ENCODE results near the gene FARP2. TPM values are rescaled to one million over a fixed set of nuclear protein-coding genes. Genes with fewer than 3 reads are reported as not detected.
A peak's percentile ranks its signal among the peaks of the same experiment; 100 is the strongest.

FARP2 gene
- total and polyA plus RNA-seq, 2 of the 13 experiments (the other 11 are each of a cell fraction or from before 2014, with no cell fraction given) = 28.0 to 45.4 TPM

DNA sequence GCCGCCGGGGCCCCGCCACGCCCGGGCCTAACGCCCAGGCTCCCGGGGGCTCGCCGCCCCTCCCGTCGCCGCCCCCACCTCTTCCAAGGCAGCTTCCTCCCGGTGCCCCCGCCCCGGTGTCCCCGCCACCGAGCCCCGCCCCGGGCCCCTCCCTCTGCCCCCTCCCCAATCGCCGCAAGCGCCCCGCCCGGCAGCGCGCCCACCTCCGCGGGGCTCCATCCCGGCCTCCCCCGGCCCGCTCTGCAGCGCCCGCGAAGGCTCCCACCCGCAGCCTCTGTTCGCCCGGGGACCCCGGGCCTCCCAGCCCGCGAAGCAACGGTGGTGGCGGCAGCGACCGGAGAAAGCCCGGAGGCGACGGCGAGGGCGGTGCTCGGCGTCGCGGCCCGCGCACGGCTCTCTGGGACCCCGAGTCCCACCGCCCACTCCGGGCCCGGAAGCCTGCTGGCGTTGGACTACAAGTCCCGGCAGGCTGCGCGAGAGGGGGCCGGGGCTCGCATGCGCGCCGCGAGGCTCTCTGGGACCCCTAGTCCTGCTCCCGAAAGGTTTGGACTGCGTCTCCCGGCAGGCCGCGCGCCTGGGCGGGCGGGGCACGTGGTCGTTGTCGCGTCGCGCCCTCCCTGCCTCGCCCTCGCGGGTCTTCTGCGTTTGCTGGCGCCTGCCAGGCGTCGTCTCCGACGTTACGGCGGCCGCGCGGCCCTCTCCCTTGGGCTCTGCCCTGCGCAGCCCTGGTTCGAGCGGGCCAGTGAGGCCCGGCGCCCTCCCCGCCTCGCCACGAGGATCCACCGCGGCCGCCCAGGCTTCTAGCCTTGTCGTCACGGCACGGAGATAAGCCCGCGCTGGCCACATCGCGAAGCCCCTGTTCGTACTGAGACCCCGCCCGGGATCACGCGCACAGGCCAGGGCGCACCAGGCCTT, 152.4 kb downstream of the FARP2 start, which contains the start of gene STK25 (continued):
- TF ChIP-seq, protein P1, sequence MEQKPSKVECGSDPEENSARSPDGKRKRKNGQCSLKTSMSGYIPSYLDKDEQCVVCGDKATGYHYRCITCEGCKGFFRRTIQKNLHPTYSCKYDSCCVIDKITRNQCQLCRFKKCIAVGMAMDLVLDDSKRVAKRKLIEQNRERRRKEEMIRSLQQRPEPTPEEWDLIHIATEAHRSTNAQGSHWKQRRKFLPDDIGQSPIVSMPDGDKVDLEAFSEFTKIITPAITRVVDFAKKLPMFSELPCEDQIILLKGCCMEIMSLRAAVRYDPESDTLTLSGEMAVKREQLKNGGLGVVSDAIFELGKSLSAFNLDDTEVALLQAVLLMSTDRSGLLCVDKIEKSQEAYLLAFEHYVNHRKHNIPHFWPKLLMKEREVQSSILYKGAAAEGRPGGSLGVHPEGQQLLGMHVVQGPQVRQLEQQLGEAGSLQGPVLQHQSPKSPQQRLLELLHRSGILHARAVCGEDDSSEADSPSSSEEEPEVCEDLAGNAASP (CRISPR knock-in tag; IDR thresholded peaks at IDR 0.05; ENCODE audit: borderline replicate concordance) = peak; percentile 88
- TF ChIP-seq ZNF282 (IDR thresholded peaks at IDR 0.05; ENCODE audit: partially characterized antibody) (no peak), GZF1 (CRISPR knock-in tag; IDR thresholded peaks at IDR 0.05) (0 out of 2 replicates have a peak, but pooled peaks have one; percentile 51), NCOA5 (CRISPR knock-in tag; IDR thresholded peaks at IDR 0.05) (no peak), NFRKB (IDR thresholded peaks at IDR 0.05) (no peak), ARNT (IDR thresholded peaks at IDR 0.05) (no peak), ARNTL (CRISPR knock-in tag; IDR thresholded peaks at IDR 0.05) (peak; percentile 92), ZNF441 (CRISPR knock-in tag; IDR thresholded peaks at IDR 0.05; ENCODE audit: borderline replicate concordance) (peak; percentile 95), PCBP1 (IDR thresholded peaks at IDR 0.05; ENCODE audit: borderline replicate concordance, low read depth, low read length) (no peak)
- TF ChIP-seq, protein P2, sequence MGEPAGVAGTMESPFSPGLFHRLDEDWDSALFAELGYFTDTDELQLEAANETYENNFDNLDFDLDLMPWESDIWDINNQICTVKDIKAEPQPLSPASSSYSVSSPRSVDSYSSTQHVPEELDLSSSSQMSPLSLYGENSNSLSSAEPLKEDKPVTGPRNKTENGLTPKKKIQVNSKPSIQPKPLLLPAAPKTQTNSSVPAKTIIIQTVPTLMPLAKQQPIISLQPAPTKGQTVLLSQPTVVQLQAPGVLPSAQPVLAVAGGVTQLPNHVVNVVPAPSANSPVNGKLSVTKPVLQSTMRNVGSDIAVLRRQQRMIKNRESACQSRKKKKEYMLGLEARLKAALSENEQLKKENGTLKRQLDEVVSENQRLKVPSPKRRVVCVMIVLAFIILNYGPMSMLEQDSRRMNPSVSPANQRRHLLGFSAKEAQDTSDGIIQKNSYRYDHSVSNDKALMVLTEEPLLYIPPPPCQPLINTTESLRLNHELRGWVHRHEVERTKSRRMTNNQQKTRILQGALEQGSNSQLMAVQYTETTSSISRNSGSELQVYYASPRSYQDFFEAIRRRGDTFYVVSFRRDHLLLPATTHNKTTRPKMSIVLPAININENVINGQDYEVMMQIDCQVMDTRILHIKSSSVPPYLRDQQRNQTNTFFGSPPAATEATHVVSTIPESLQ (CRISPR knock-in tag; conservative IDR thresholded peaks at IDR 0.05) = peak; percentile 96
- TF ChIP-seq, protein P3, sequence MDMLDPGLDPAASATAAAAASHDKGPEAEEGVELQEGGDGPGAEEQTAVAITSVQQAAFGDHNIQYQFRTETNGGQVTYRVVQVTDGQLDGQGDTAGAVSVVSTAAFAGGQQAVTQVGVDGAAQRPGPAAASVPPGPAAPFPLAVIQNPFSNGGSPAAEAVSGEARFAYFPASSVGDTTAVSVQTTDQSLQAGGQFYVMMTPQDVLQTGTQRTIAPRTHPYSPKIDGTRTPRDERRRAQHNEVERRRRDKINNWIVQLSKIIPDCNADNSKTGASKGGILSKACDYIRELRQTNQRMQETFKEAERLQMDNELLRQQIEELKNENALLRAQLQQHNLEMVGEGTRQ (IDR thresholded peaks at IDR 0.05; ENCODE audit: low read depth, low read length) = peak; percentile 85
- TF ChIP-seq, protein P3 (CRISPR knock-in tag; IDR thresholded peaks at IDR 0.05; ENCODE audit: borderline replicate concordance) = peak; percentile 89
- TF ChIP-seq, protein P4, sequence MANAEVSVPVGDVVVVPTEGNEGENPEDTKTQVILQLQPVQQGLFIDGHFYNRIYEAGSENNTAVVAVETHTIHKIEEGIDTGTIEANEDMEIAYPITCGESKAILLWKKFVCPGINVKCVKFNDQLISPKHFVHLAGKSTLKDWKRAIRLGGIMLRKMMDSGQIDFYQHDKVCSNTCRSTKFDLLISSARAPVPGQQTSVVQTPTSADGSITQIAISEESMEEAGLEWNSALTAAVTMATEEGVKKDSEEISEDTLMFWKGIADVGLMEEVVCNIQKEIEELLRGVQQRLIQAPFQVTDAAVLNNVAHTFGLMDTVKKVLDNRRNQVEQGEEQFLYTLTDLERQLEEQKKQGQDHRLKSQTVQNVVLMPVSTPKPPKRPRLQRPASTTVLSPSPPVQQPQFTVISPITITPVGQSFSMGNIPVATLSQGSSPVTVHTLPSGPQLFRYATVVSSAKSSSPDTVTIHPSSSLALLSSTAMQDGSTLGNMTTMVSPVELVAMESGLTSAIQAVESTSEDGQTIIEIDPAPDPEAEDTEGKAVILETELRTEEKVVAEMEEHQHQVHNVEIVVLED (CRISPR knock-in tag; IDR thresholded peaks at IDR 0.05; ENCODE audit: borderline replicate concordance) = peak; percentile 99
- TF ChIP-seq, protein P5, sequence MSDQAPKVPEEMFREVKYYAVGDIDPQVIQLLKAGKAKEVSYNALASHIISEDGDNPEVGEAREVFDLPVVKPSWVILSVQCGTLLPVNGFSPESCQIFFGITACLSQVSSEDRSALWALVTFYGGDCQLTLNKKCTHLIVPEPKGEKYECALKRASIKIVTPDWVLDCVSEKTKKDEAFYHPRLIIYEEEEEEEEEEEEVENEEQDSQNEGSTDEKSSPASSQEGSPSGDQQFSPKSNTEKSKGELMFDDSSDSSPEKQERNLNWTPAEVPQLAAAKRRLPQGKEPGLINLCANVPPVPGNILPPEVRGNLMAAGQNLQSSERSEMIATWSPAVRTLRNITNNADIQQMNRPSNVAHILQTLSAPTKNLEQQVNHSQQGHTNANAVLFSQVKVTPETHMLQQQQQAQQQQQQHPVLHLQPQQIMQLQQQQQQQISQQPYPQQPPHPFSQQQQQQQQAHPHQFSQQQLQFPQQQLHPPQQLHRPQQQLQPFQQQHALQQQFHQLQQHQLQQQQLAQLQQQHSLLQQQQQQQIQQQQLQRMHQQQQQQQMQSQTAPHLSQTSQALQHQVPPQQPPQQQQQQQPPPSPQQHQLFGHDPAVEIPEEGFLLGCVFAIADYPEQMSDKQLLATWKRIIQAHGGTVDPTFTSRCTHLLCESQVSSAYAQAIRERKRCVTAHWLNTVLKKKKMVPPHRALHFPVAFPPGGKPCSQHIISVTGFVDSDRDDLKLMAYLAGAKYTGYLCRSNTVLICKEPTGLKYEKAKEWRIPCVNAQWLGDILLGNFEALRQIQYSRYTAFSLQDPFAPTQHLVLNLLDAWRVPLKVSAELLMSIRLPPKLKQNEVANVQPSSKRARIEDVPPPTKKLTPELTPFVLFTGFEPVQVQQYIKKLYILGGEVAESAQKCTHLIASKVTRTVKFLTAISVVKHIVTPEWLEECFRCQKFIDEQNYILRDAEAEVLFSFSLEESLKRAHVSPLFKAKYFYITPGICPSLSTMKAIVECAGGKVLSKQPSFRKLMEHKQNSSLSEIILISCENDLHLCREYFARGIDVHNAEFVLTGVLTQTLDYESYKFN (CRISPR knock-in tag; conservative IDR thresholded peaks at IDR 0.05) = peak; percentile 69
- TF ChIP-seq, protein P6, sequence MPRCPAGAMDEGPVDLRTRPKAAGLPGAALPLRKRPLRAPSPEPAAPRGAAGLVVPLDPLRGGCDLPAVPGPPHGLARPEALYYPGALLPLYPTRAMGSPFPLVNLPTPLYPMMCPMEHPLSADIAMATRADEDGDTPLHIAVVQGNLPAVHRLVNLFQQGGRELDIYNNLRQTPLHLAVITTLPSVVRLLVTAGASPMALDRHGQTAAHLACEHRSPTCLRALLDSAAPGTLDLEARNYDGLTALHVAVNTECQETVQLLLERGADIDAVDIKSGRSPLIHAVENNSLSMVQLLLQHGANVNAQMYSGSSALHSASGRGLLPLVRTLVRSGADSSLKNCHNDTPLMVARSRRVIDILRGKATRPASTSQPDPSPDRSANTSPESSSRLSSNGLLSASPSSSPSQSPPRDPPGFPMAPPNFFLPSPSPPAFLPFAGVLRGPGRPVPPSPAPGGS (CRISPR knock-in tag; IDR thresholded peaks at IDR 0.05) = peak; percentile 99

Data from HepG2 (cell line).